Gastroesophageal sphincter (tissue), 3 donors: ENCODE measurements around the gene VWCE.

Source experiments
- EP300 ChIP-seq: sonication (generic); formaldehyde crosslinking; IDR thresholded peaks from one replicate; pipeline ENCODE4 v1.6.1; 2017; ENCODE audit warnings: antibody characterized with exemption, mild to moderate bottlenecking
- POLR2A ChIP-seq, 2 donors: fragments of 450-650 bp; IDR thresholded peaks; one replicate each; pipeline ENCODE4 v1.6.1; 2017; ENCODE audit warnings: antibody characterized with exemption in 2 of 2, mild to moderate bottlenecking in 2 of 2, moderate library complexity in 1 of 2
- POLR2AphosphoS5 ChIP-seq: sonication (generic); formaldehyde crosslinking; IDR thresholded peaks from one replicate; pipeline ENCODE4 v1.6.1; 2017; ENCODE audit warnings: antibody characterized with exemption
- TF ChIP-seq, protein P1 (sequence below), 4 experiments: fragments of 200-600 bp in 2 of 4; fragments of 450-650 bp in 2 of 4; sonication (generic) in 1 of 4; IDR thresholded peaks; one replicate each; pipeline ENCODE4 v1.5.1; 2017 to 2019; ENCODE audit warnings: antibody characterized with exemption in 4 of 4, mild to moderate bottlenecking in 2 of 4, moderate library complexity in 2 of 4

DNA sequence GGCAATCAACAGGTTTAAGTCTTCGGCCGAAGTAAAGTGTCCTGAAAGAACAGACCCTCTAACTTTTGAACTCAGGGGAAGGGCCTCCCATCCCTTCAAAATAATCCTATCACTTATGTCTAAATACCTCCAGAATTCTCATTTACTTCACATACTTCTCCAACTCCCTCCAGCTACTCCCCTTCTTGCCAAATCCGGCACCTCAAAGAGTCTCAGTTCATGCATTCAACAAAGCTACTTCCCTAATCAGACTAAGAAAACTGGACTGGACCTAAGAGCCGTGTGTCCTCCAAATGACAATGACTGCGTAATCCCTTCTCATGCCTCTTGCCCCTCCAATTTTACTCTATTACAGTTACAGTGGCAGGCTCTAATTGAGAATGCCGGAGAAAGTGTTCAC is 36.5 kb upstream of the VWCE start:
- TF ChIP-seq POLR2AphosphoS5 (no peak), POLR2A (IDR thresholded peaks at IDR 0.05) (no peak), EP300 (no peak)
- TF ChIP-seq, protein P1, sequence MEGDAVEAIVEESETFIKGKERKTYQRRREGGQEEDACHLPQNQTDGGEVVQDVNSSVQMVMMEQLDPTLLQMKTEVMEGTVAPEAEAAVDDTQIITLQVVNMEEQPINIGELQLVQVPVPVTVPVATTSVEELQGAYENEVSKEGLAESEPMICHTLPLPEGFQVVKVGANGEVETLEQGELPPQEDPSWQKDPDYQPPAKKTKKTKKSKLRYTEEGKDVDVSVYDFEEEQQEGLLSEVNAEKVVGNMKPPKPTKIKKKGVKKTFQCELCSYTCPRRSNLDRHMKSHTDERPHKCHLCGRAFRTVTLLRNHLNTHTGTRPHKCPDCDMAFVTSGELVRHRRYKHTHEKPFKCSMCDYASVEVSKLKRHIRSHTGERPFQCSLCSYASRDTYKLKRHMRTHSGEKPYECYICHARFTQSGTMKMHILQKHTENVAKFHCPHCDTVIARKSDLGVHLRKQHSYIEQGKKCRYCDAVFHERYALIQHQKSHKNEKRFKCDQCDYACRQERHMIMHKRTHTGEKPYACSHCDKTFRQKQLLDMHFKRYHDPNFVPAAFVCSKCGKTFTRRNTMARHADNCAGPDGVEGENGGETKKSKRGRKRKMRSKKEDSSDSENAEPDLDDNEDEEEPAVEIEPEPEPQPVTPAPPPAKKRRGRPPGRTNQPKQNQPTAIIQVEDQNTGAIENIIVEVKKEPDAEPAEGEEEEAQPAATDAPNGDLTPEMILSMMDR (IDR thresholded peaks at IDR 0.05) = no peak
